HG02759 (cell line): ENCODE measurements around the gene CNOT11.
"Not testable (repeated sequence)": the region's sequence is repeated elsewhere in the genome, so short reads cannot be mapped to it uniquely, and the experiment has no call there.

Experiments used
- ATAC-seq: cut with Tn5 transposase; IDR thresholded peaks from one replicate; pipeline ENCODE4 v1.9.1; 2021; ENCODE audit warnings: mild to moderate bottlenecking, moderate library complexity; ENCODE audit not compliant: unreplicated experiment

The CNOT11 gene

GRCh38 chr2:101244899-101245298 lies 7.8 kb upstream of the CNOT11 start:
- ATAC-seq = not testable (repeated sequence)

GRCh38 chr2:101245468-101245867 lies 7.2 kb upstream of the CNOT11 start:
- not testable (repeated sequence) for ATAC-seq

GRCh38 chr2:101248756-101249155 lies 3.9 kb upstream of the CNOT11 start:
- ATAC-seq = not testable (repeated sequence)

- no peak for ATAC-seq
These were observed 2.9 kb upstream of the CNOT11 start for GRCh38 chr2:101249826-101250225.

- not testable (repeated sequence) for ATAC-seq
These were observed 1.4 kb upstream of the CNOT11 start for GRCh38 chr2:101251246-101251781.

GRCh38 chr2:101251844-101252407 lies 760 bp upstream of the CNOT11 start:
- ATAC-seq = peak; percentile 60

- ATAC-seq = peak; percentile 54
These were observed 472 bp downstream of the CNOT11 start for GRCh38 chr2:101253013-101253702.

GRCh38 chr2:101253703-101254450 lies 1.2 kb downstream of the CNOT11 start:
- ATAC-seq = no peak

GRCh38 chr2:101255501-101255900 lies 2.8 kb downstream of the CNOT11 start:
- ATAC-seq = no peak

- no peak for ATAC-seq
These were observed 3.6 kb downstream of the CNOT11 start for GRCh38 chr2:101256316-101256715.

GRCh38 chr2:101258804-101259203 lies 6.1 kb downstream of the CNOT11 start:
- no peak for ATAC-seq

- ATAC-seq = no peak
These were observed 9.5 kb downstream of the CNOT11 start for GRCh38 chr2:101262142-101262541.

GRCh38 chr2:101263377-101263800 lies 10.7 kb downstream of the CNOT11 start:
- no peak for ATAC-seq

- no peak for ATAC-seq
These were observed 11.8 kb downstream of the CNOT11 start for GRCh38 chr2:101264360-101264939.

- no peak for ATAC-seq
These were observed 13.3 kb downstream of the CNOT11 start for GRCh38 chr2:101265893-101266499.

- peak; percentile 70 for ATAC-seq
These were observed 15.3 kb downstream of the CNOT11 start for GRCh38 chr2:101267671-101268656.

- ATAC-seq = no peak
These were observed 18.1 kb downstream of the CNOT11 start for GRCh38 chr2:101270700-101271259.

GRCh38 chr2:101272045-101272784 lies 19.5 kb downstream of the CNOT11 start:
- peak; percentile 73 for ATAC-seq

- ATAC-seq = no peak
These were observed 20.4 kb downstream of the CNOT11 start for GRCh38 chr2:101273056-101273455.
